Cardiac muscle cell (in vitro differentiated cells and primary cell): Measurements from ENCODE around the gene EIF1B. TPM values are rescaled to one million over a fixed set of nuclear protein-coding genes. Genes with fewer than 3 reads are reported as not detected.

ENCODE experiments used
- DNase-seq, 2 donors: peaks; one replicate each; pipeline versions ENCODE4 v3.0.0 to v3.0.0-alpha.2; 2010 to 2017; ENCODE audit warnings: low read depth in 1 of 2, low spot score in 1 of 2
- H3K27ac ChIP-seq: fragments of 200-600 bp; sonication (generic); 2 replicates; pipeline ENCODE4 v1.5.1; 2016
- H3K27me3 ChIP-seq: fragments of 200-600 bp; sonication (generic); 2 replicates; pipeline ENCODE4 v1.6.0; 2016; ENCODE audit warnings: control low read depth
- H3K36me3 ChIP-seq: fragments of 200-600 bp; sonication (generic); 2 replicates; pipeline ENCODE4 v1.5.1; 2016; ENCODE audit warnings: control low read depth
- H3K4me1 ChIP-seq: fragments of 200-600 bp; sonication (generic); 2 replicates; pipeline ENCODE4 v1.8.1; 2017; ENCODE audit warnings: low read depth, mild to moderate bottlenecking, mixed run types
- H3K4me3 ChIP-seq: fragments of 200-600 bp; sonication (generic); 2 replicates; pipeline ENCODE4 v1.5.1; 2016; ENCODE audit warnings: mild to moderate bottlenecking
- H3K9me3 ChIP-seq: fragments of 200-600 bp; sonication (generic); 2 replicates; pipeline ENCODE4 v1.5.1; 2017; ENCODE audit warnings: low read depth, mild to moderate bottlenecking, control low read depth
- polyA plus RNA-seq: library from polyadenylated mRNA; unstranded; fragments of >200 nt; fragmentation: Nextera tagmentation; extraction: Ambion mirVana; gene quantifications from 2 replicates; pipeline ENCODE4 v1.2.1, GENCODE V29; 2016
- total RNA-seq: library from RNA; depleted of rRNA; stranded (reverse); fragments of >200 nt; gene quantifications from 2 replicates; pipeline ENCODE4 v1.2.3, GENCODE V29; 2016
- TF ChIP-seq, protein P1 (sequence below): IDR thresholded peaks from 2 replicates; pipeline ENCODE4 v1.5.1; 2012; ENCODE audit warnings: low read depth, mild to moderate bottlenecking, low read length

EIF1B gene
- total RNA-seq (18.0 and 23.3 TPM in 2 replicates), polyA plus RNA-seq (187 and 221 TPM in 2 replicates)

DNA sequence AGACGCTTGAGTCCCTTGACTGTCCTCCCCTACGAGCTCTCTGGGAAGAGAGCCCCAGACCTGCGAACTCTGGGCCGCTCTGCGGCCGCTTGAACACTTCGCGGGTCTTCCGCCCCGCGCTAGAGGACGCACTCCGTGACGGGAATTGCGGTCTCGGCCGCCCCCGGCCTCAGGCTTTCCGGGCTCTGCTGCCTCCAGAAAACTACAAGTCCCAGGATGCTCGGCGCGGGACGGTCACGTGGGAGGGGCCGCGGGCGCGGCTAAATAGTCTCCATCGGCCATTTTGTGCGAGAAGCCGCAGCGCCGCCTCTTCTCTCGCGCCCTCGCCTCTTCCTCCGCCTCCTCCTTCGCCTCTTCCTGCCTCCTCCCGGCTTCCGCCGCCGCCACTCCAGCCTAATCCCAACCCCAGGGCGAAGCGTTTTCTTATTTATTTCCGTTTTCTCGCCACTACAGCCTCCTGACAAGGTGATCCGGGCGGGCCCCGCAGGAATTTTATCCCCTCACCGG is at the start of gene EIF1B:
Gene EIF1B, plus strand, starts transcription at position 290 of the 507 bp plus-strand sequence. CDS start 235 bp downstream, outside the sequence.
- H3K36me3 ChIP-seq, result peaks cover 21% of the 10 kb centered on the region
- H3K27me3 ChIP-seq, result no peaks in the 10 kb centered on the region
- peak within 1 kb of the TSS; percentile 97 for H3K27ac ChIP-seq
- DNase-seq, result peak; percentile 98 to 99
- TF ChIP-seq, protein P1, sequence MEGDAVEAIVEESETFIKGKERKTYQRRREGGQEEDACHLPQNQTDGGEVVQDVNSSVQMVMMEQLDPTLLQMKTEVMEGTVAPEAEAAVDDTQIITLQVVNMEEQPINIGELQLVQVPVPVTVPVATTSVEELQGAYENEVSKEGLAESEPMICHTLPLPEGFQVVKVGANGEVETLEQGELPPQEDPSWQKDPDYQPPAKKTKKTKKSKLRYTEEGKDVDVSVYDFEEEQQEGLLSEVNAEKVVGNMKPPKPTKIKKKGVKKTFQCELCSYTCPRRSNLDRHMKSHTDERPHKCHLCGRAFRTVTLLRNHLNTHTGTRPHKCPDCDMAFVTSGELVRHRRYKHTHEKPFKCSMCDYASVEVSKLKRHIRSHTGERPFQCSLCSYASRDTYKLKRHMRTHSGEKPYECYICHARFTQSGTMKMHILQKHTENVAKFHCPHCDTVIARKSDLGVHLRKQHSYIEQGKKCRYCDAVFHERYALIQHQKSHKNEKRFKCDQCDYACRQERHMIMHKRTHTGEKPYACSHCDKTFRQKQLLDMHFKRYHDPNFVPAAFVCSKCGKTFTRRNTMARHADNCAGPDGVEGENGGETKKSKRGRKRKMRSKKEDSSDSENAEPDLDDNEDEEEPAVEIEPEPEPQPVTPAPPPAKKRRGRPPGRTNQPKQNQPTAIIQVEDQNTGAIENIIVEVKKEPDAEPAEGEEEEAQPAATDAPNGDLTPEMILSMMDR, result peak; percentile 88
- peaks cover 22% of the 10 kb centered on the region for H3K4me1 ChIP-seq
- H3K9me3 ChIP-seq, result no peaks in the 10 kb centered on the region
- peak within 1 kb of the TSS; percentile 95 for H3K4me3 ChIP-seq

DNA sequence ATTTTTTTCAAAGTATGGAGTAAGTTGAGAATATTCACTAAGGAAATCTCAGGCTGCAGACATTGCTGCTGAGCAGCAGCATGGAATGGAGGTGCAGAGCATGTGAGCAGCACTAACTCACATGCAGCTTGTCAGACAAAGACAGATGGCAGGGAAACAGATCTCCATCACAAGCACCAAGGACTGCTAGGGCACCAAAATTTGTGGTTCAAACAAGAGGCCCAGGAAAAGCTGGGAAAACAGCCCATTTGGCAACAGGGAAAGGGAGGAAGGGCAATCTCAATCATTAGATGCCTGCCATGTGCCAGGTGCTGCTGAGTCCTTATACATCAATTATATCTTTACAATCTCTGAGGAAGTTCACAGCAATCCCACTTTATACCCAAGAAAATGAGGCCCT is 47.2 kb upstream of the EIF1B start:
- DNase-seq, result no peak
- Histone ChIP-seq H3K27me3 (no peaks in the 10 kb centered on the region), H3K4me3 (no peak overlapping the region), H3K4me1 (no peaks in the 10 kb centered on the region), H3K36me3 (no peaks in the 10 kb centered on the region), H3K9me3 (no peaks in the 10 kb centered on the region), H3K27ac (no peak overlapping the region)
- TF ChIP-seq, protein P1, result no peak

DNA sequence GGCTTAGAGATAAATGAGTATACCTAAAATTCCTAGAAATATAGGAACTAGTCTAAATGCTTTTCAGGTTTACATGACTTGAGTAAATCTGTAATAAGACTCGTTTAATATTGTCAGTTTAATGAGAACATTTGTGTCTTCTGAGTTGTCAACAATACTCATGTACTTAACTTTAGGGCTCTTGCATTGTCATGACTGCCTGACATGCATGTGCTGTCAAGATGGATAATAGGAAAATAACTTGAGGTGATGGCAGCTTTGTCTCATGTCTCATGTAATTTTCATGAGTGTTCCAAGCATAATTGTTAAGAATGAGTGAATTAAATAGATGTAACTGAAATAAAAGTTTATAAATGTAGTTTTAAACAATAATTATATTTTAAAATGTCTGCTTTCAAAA is 45.1 kb upstream of the EIF1B start:
- Histone ChIP-seq H3K27me3 (no peaks in the 10 kb centered on the region), H3K36me3 (no peaks in the 10 kb centered on the region), H3K4me3 (no peak overlapping the region), H3K4me1 (no peaks in the 10 kb centered on the region), H3K27ac (no peak overlapping the region), H3K9me3 (no peaks in the 10 kb centered on the region)
- DNase-seq, result no peak
- TF ChIP-seq, protein P1, result no peak

DNA sequence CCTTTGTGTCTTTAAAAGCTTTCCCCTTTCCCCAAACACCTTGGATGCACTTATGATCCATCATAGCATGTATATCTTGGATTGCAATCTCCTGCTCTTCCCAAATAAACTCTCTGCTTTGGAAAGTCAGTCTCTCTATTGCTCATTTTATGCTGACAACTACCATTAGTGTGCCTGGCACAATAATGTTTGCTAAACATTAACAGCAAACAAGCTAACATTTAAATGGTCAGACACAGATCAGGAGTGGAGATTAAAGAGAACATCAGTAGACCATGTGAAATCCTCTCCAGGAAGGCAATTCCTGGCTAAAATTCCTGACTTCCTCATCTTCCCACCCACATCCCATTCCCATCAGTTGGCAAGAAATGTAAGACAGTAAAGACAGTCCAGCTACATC is 44.3 kb upstream of the EIF1B start:
- Histone ChIP-seq H3K27ac (no peak overlapping the region), H3K27me3 (no peaks in the 10 kb centered on the region), H3K4me3 (no peak overlapping the region), H3K9me3 (no peaks in the 10 kb centered on the region), H3K4me1 (no peaks in the 10 kb centered on the region), H3K36me3 (no peaks in the 10 kb centered on the region)
- TF ChIP-seq, protein P1, result no peak
- DNase-seq, result no peak

DNA sequence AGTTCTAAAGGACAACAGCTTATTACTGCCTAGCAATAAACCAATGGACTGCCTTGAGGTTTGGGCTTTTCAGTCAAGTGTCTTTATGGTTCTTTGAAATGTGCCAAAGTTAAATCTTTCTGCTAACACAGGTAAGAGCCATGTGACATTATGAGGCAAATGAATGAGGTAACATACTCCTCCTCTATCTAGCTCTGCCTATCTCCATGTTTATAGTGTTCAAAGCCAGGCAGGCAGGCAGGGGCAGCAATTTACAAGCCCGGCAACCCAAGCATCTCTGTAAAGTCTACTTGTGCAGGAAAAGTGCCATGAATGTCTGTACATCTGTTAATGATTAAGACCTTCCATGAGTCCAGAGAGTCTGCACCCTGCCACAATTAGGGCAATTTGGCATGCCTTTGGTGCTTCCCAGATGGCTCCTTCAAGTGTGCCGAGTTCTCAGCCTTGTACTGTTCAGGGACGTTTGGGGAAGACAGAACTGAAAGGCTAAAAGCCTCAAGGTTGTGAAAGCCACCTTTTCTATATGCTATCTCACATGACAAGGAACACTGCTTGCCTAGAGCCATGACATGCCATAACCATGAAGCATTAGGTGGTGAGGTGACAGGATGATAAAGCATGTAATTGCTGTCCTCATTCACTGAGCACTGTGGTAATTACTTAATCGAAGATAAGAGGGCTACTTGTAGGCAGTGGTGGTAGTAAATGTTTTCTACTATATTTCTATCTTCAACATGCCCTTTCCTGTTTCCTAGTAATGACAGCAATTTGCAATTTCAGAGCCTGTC is 41.4 kb upstream of the EIF1B start:
- Histone ChIP-seq H3K27me3 (no peaks in the 10 kb centered on the region), H3K36me3 (no peaks in the 10 kb centered on the region), H3K4me1 (no peaks in the 10 kb centered on the region), H3K9me3 (no peaks in the 10 kb centered on the region), H3K4me3 (no peak overlapping the region), H3K27ac (no peak overlapping the region)
- peak in 1 of 2 donors; percentile 11 for DNase-seq
- TF ChIP-seq, protein P1, result no peak
